Measurements from ENCODE around the gene CCNL1. TPM values are rescaled to one million over a fixed set of nuclear protein-coding genes. Genes with fewer than 3 reads are reported as not detected.

The CCNL1 gene
- total and polyA plus RNA-seq, 2 donors (not counting 3 experiments of a cell fraction or from before 2014, with no cell fraction given): 119 to 137 TPM

- Histone ChIP-seq H3K4me1 (ENCODE audit: control insufficient read depth, extremely low read depth, insufficient read depth, low read length) (no peaks in the 10 kb centered on the region), H4K20me1 (replicated peaks; ENCODE audit: control insufficient read depth, extremely low read depth, insufficient read depth, low read length) (no peaks in the 10 kb centered on the region), H3K4me3 (replicated peaks in 1 of 3; ENCODE audit: insufficient read depth in 1 of 3, low read depth in 1 of 3, low read length in 3 of 3) (no peak overlapping the region), H3K27ac (ENCODE audit: insufficient read depth, low read depth, low read length) (no peak overlapping the region), H3K9me3 (replicated peaks; ENCODE audit: control insufficient read depth, insufficient read depth, low read length) (no peaks in the 10 kb centered on the region), H3K9ac (replicated peaks; ENCODE audit: extremely low read depth, insufficient read depth, low read length) (no peak overlapping the region), H2AFZ (ENCODE audit: low read depth, low read length) (no peak overlapping the region), H3K36me3 (ENCODE audit: control insufficient read depth in 2 of 2, extremely low read depth in 1 of 2, insufficient read depth in 2 of 2, low read length in 2 of 2) (no peaks in the 10 kb centered on the region), H3K27me3 (ENCODE audit: control insufficient read depth in 2 of 2, insufficient read depth in 2 of 2, low read length in 2 of 2) (peaks cover 0 to 2% of the 10 kb centered on the region in 2 experiments), H3K4me2 (ENCODE audit: insufficient read depth, low read length) (no peak overlapping the region), H3K9me1 (replicated peaks; ENCODE audit: control insufficient read depth, extremely low read depth, insufficient read depth, low read length) (no peaks in the 10 kb centered on the region), H3K79me2 (ENCODE audit: control insufficient read depth, insufficient read depth, low read length) (no peaks in the 10 kb centered on the region)
- intact Hi-C loops (cut with micrococcal nuclease): no loop called here
- BruUV-seq (replicated peaks): no TSS peak
- no peak for DNase-seq (ENCODE audit: low read depth, low spot score)
- no peak for TF ChIP-seq MYC (IDR thresholded peaks at IDR 0.05; ENCODE audit: low read depth, low read length)
- TF ChIP-seq JUN (IDR thresholded peaks at IDR 0.05; ENCODE audit: borderline replicate concordance, insufficient read depth, insufficient read length, low read depth): no peak
- TF ChIP-seq POLR2AphosphoS5 (IDR thresholded peaks at IDR 0.05; ENCODE audit: insufficient read depth, low read depth, low read length): no peak
- no peak for TF ChIP-seq FOS (IDR thresholded peaks at IDR 0.05; ENCODE audit: borderline replicate concordance, insufficient read depth, low read length)
- TF ChIP-seq GATA2 (IDR thresholded peaks at IDR 0.05; ENCODE audit: insufficient read depth, insufficient read length, low read depth, low read length): no peak
- no peak for TF ChIP-seq EZH2 (IDR thresholded peaks at IDR 0.05; ENCODE audit: borderline replicate concordance, low read depth, low read length, severe bottlenecking)
- no peak for TF ChIP-seq MAX (IDR thresholded peaks at IDR 0.05; ENCODE audit: insufficient read depth, insufficient read length)
- TF ChIP-seq POLR2A (IDR thresholded peaks at IDR 0.05; ENCODE audit: low read depth, low read length): no peak
- no peak for FAIRE-seq
- ChIA-PET POLR2A (no interaction called here), CTCF (interaction anchor here (1.2 to 1.4 kb wide), 3 partner anchors 11 to 274 kb away, joined by 3 to 5 read pairs (median 4); no protein-coding TSS in a partner anchor)
- dilution Hi-C loops (cut with MboI; ENCODE audit: extremely low pct_ligation_motif_present, low sequenced_read_pairs): no loop called here
Measured at GRCh38 chr3:157190380-157190872, 30.5 kb upstream of the CCNL1 start.

- no TSS peak for BruUV-seq (replicated peaks)
- no peak for FAIRE-seq
- intact Hi-C loops (cut with micrococcal nuclease) (no loop called here), dilution Hi-C loops (cut with MboI; ENCODE audit: extremely low pct_ligation_motif_present, low sequenced_read_pairs) (no loop called here)
- ChIA-PET CTCF (no interaction called here), POLR2A (no interaction called here)
- Histone ChIP-seq H3K79me2 (ENCODE audit: control insufficient read depth, insufficient read depth, low read length) (no peaks in the 10 kb centered on the region), H3K27ac (ENCODE audit: insufficient read depth, low read depth, low read length) (no peak overlapping the region), H2AFZ (ENCODE audit: low read depth, low read length) (no peak overlapping the region), H3K4me1 (ENCODE audit: control insufficient read depth, extremely low read depth, insufficient read depth, low read length) (no peaks in the 10 kb centered on the region), H3K4me2 (ENCODE audit: insufficient read depth, low read length) (no peak overlapping the region), H3K36me3 (ENCODE audit: control insufficient read depth in 2 of 2, extremely low read depth in 1 of 2, insufficient read depth in 2 of 2, low read length in 2 of 2) (no peaks in the 10 kb centered on the region), H3K9me1 (replicated peaks; ENCODE audit: control insufficient read depth, extremely low read depth, insufficient read depth, low read length) (no peaks in the 10 kb centered on the region), H3K9ac (replicated peaks; ENCODE audit: extremely low read depth, insufficient read depth, low read length) (no peak overlapping the region), H3K9me3 (replicated peaks; ENCODE audit: control insufficient read depth, insufficient read depth, low read length) (no peaks in the 10 kb centered on the region), H3K27me3 (ENCODE audit: control insufficient read depth in 2 of 2, insufficient read depth in 2 of 2, low read length in 2 of 2) (peaks cover 0 to 2% of the 10 kb centered on the region in 2 experiments), H3K4me3 (replicated peaks in 1 of 3; ENCODE audit: insufficient read depth in 1 of 3, low read depth in 1 of 3, low read length in 3 of 3) (no peak overlapping the region), H4K20me1 (replicated peaks; ENCODE audit: control insufficient read depth, extremely low read depth, insufficient read depth, low read length) (no peaks in the 10 kb centered on the region)
- DNase-seq (ENCODE audit: low read depth, low spot score): no peak
- TF ChIP-seq MYC (IDR thresholded peaks at IDR 0.05; ENCODE audit: low read depth, low read length) (no peak), CTCF (IDR thresholded peaks at IDR 0.05; ENCODE audit: extremely low read depth in 1 of 2, insufficient read depth in 1 of 2, low read depth in 1 of 2, low read length in 2 of 2) (no peak), MAX (IDR thresholded peaks at IDR 0.05; ENCODE audit: insufficient read depth, insufficient read length) (no peak), POLR2A (IDR thresholded peaks at IDR 0.05; ENCODE audit: low read depth, low read length) (no peak), FOS (IDR thresholded peaks at IDR 0.05; ENCODE audit: borderline replicate concordance, insufficient read depth, low read length) (no peak), GATA2 (IDR thresholded peaks at IDR 0.05; ENCODE audit: insufficient read depth, insufficient read length, low read depth, low read length) (no peak), JUN (IDR thresholded peaks at IDR 0.05; ENCODE audit: borderline replicate concordance, insufficient read depth, insufficient read length, low read depth) (no peak), POLR2AphosphoS5 (IDR thresholded peaks at IDR 0.05; ENCODE audit: insufficient read depth, low read depth, low read length) (no peak), EZH2 (IDR thresholded peaks at IDR 0.05; ENCODE audit: borderline replicate concordance, low read depth, low read length, severe bottlenecking) (no peak)
Measured at GRCh38 chr3:157188391-157188790, 28.4 kb upstream of the CCNL1 start.

Measured in endothelial cell of umbilical vein (primary cell).